Ascending aorta (tissue), 2 donors: Measurements from ENCODE around the gene ALKBH7. TPM values are rescaled to one million over a fixed set of nuclear protein-coding genes. Genes with fewer than 3 reads are reported as not detected.

Experiments
- DNase-seq, 2 donors: peaks; one replicate each; pipeline ENCODE4 v3.0.0-alpha.2; 2019; ENCODE audit warnings: low spot score in 2 of 2
- H3K27ac ChIP-seq, 2 donors: fragments of 200-600 bp; sonication (generic); one replicate each; pipeline ENCODE4 v1.5.1; 2016 to 2017; ENCODE audit warnings: mild to moderate bottlenecking in 1 of 2
- H3K27me3 ChIP-seq: fragments of 200-600 bp; sonication (generic); one replicate; pipeline ENCODE4 v1.5.1; 2017
- H3K36me3 ChIP-seq, 2 donors: fragments of 200-600 bp; sonication (generic); one replicate each; pipeline ENCODE4 v1.5.1; 2016
- H3K4me1 ChIP-seq, 2 donors: fragments of 200-600 bp; sonication (generic); one replicate each; pipeline ENCODE4 v1.5.1; 2016 to 2017; ENCODE audit warnings: mild to moderate bottlenecking in 1 of 2
- H3K4me3 ChIP-seq, 2 donors: fragments of 200-600 bp; sonication (generic); one replicate each; pipeline ENCODE4 v1.5.1; 2016 to 2017; ENCODE audit warnings: mild to moderate bottlenecking in 1 of 2
- H3K9me3 ChIP-seq, 2 donors: fragments of 200-600 bp; sonication (generic); one replicate each; pipeline ENCODE4 v1.5.1; 2016
- CTCF ChIP-seq, 3 experiments: fragments of 200-600 bp in 2 of 3; fragments of 450-650 bp in 1 of 3; sonication (generic) in 2 of 3; IDR thresholded peaks; one replicate each; pipeline ENCODE4 v1.5.1; 2016 to 2019; ENCODE audit warnings: antibody characterized with exemption in 3 of 3, mild to moderate bottlenecking in 1 of 3, moderate library complexity in 1 of 3
- intact Hi-C: fragments of 100-400 bp; cut with DNase I; formaldehyde crosslinking; loops from one replicate; pipeline ENCODE4 v1.15.1; 2023
- total RNA-seq: library from RNA; depleted of rRNA; stranded (reverse); fragments of >200 nt; gene quantifications from one replicate; pipeline ENCODE4 v1.1.0, GENCODE V29; 2016

Gene ALKBH7
- 68.8 TPM for total RNA-seq

- TF ChIP-seq CTCF (IDR thresholded peaks at IDR 0.05) = no peak
- H3K36me3 ChIP-seq = peaks cover 12 to 18% of the 10 kb centered on the region in 2 donors
- intact Hi-C loops = loop anchor here (1.0 to 5.0 kb wide), 10 partner anchors 11 to 1555 kb away; partner anchors contain the start of genes CLPP, CTXN1, GPR108 and GTF2F1
- H3K4me3 ChIP-seq = peak within 1 kb of the TSS; percentile 75 to 88
- H3K9me3 ChIP-seq = no peaks in the 10 kb centered on the region
- peak; percentile 98 to 100 for DNase-seq
- H3K27me3 ChIP-seq = no peaks in the 10 kb centered on the region
- peak within 1 kb of the TSS; percentile 93 to 99 for H3K27ac ChIP-seq
- H3K4me1 ChIP-seq = peaks cover 3 to 5% of the 10 kb centered on the region in 2 donors
Measured at GRCh38 chr19:6372594-6373095, at the start of gene ALKBH7. Gene ALKBH7 (plus strand): TSS chr19:6372794. CDS start chr19:6372821, 27 bp downstream.

- no peak overlapping the region for H3K4me3 ChIP-seq
- intact Hi-C loops = no loop called here
- no peaks in the 10 kb centered on the region for H3K36me3 ChIP-seq
- no peak overlapping the region for H3K27ac ChIP-seq
- H3K4me1 ChIP-seq = no peaks in the 10 kb centered on the region
- DNase-seq = no peak
- TF ChIP-seq CTCF (IDR thresholded peaks at IDR 0.05) = no peak
- H3K27me3 ChIP-seq = no peaks in the 10 kb centered on the region
- H3K9me3 ChIP-seq = no peaks in the 10 kb centered on the region
Measured at GRCh38 chr19:6324757-6325156, 47.8 kb upstream of the ALKBH7 start.

- no peaks in the 10 kb centered on the region for H3K36me3 ChIP-seq
- H3K27me3 ChIP-seq = no peaks in the 10 kb centered on the region
- no peaks in the 10 kb centered on the region for H3K4me1 ChIP-seq
- no peak for TF ChIP-seq CTCF (IDR thresholded peaks at IDR 0.05)
- no peaks in the 10 kb centered on the region for H3K9me3 ChIP-seq
- intact Hi-C loops = no loop called here
- no peak for DNase-seq
- H3K27ac ChIP-seq = no peak overlapping the region
- H3K4me3 ChIP-seq = no peak overlapping the region
Measured at GRCh38 chr19:6325614-6326013, 47.0 kb upstream of the ALKBH7 start.

- no peak for TF ChIP-seq CTCF (IDR thresholded peaks at IDR 0.05)
- Histone ChIP-seq H3K27ac (no peak overlapping the region), H3K9me3 (no peaks in the 10 kb centered on the region), H3K4me3 (no peak overlapping the region), H3K36me3 (no peaks in the 10 kb centered on the region), H3K4me1 (no peaks in the 10 kb centered on the region), H3K27me3 (no peaks in the 10 kb centered on the region)
- intact Hi-C loops = no loop called here
- no peak for DNase-seq
Measured at GRCh38 chr19:6326815-6327214, 45.8 kb upstream of the ALKBH7 start.

GRCh38 chr19:6333439-6333838, 39.2 kb upstream of the ALKBH7 start, which contains the start of gene ACER1:
Gene ACER1 (minus strand): TSS chr19:6333612. CDS start chr19:6333551, 61 bp downstream.
- Histone ChIP-seq H3K4me1 (no peaks in the 10 kb centered on the region), H3K27me3 (no peaks in the 10 kb centered on the region), H3K36me3 (no peaks in the 10 kb centered on the region), H3K27ac (no peak within 1 kb of the TSS), H3K9me3 (no peaks in the 10 kb centered on the region), H3K4me3 (no peak within 1 kb of the TSS)
- DNase-seq = no peak
- no peak for TF ChIP-seq CTCF (IDR thresholded peaks at IDR 0.05)
- intact Hi-C loops = no loop called here
